Renal cortical epithelial cell (primary cell): ENCODE data around the gene TMEM151A. TPM values are rescaled to one million over a fixed set of nuclear protein-coding genes. Genes with fewer than 3 reads are reported as not detected.
A peak's percentile ranks its signal among the peaks of the same experiment; 100 is the strongest.
"Not testable (repeated sequence)": the region's sequence is repeated elsewhere in the genome, so short reads cannot be mapped to it uniquely, and the experiment has no call there.

ENCODE experiments used
- DNase-seq: peaks from one replicate; pipeline ENCODE4 v3.0.0-alpha.2; 2011; ENCODE audit warnings: low read depth
- total RNA-seq: library from RNA; depleted of rRNA; stranded (reverse); fragments of >200 nt; gene quantifications from 2 replicates; pipeline ENCODE4 v1.2.3, GENCODE V29; 2014

The TMEM151A gene
- total RNA-seq, 1 donor from 2014 or later: 0.10 TPM

GRCh38 chr11:66267379-66268243 lies 24.1 kb upstream of the TMEM151A start:
- DNase-seq: peak; percentile 40

GRCh38 chr11:66268244-66268951 lies 23.3 kb upstream of the TMEM151A start, which contains the start of gene RAB1B:
Gene RAB1B, plus strand, starts transcription at chr11:66268639. Its CDS starts 41 bp downstream, at chr11:66268680.
- DNase-seq: peak; percentile 97

DNA sequence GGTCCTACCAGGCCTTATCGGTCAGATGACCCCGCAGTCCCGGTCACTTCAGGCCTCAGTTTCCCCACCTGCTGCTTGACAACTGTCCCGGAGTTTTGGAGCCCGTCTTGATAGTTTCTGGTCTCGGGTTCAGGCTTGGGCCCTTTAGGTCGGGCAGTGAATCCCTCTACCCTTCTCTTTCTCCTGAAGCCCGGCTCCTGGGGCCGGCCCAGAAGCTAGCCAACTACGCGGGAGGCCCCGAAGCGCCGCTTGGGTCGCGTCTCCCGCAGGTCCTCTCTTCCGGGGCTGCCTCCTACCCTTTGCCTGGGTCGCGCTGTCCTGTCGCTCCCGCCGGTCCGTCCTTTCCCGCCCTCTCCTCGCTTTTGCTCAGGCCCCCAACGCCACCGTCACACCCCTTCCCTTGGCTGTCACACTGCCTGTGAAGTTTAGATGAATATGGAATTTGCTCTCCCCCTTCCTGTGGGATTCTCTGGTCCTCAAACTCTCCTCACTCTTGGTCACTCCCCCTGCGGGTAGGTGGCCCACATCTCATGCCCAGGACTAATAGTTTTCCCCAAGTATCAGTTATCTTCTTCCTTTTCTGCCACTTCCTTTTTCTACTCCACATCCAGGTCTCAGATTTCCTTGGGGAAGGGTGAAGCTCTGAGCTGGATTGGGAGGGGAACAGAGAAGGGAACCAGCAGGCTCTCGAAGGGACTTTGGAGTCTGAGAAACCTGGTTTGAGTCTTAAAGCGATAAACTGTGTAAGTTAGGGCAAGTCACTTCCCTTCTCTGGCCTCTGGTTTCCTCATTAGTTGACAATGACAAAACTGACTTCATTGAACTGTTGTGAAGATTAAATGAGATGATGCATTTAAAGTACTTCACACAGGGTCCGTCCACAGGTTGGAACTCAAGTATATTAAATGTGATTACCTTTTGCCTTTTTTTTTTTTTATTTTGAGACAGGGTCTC lies 22.5 kb upstream of the TMEM151A start:
- DNase-seq: no peak

GRCh38 chr11:66271816-66272215 lies 19.9 kb upstream of the TMEM151A start:
- DNase-seq: no peak

GRCh38 chr11:66272596-66272995 lies 19.1 kb upstream of the TMEM151A start:
- DNase-seq: no peak

- DNase-seq: no peak
These were observed 17.5 kb upstream of the TMEM151A start for GRCh38 chr11:66274219-66274618.

DNA sequence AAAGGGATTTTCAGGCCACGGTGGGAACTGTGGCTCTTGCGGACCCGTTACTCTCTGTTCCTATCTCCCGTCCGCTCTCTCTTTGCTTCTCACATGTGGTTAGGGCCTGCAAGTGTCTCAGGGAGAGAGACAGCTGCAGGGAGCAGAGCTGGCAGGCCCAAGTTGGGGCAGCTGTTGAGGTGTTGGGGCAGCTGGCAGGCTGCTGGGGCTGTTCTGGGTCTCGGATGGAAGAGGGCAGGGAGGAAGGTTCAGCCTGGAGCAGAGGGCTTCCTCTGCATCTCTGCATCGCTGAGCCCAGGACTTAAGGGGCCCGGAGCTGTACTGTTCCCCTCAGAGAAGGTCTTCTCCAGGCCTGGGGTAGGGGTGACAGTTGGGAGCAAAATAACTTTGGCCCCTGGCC lies 16.3 kb upstream of the TMEM151A start:
- DNase-seq: no peak

GRCh38 chr11:66275984-66276612 lies 15.6 kb upstream of the TMEM151A start:
- no peak for DNase-seq

DNA sequence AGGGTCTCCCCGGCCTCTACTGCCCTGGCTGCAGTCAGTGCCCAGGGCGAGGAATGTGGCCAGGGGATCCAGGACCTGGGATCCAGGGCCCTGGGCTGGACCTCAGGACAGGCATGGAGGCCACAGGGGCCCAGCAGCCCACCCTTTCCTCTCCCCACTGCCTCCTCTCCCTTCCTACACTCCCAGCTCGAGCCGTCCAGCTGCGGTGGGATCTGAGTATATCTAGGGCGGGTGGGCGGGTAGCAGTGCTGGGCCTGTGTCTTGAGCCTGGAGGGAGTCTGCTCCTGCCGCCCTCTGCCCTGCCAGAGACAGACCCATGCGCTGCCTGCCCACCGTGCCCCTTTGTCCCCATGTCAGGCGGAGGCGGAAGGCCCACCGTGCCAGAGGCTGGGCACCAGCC lies 15.1 kb upstream of the TMEM151A start:
- DNase-seq: not testable (repeated sequence)

DNA sequence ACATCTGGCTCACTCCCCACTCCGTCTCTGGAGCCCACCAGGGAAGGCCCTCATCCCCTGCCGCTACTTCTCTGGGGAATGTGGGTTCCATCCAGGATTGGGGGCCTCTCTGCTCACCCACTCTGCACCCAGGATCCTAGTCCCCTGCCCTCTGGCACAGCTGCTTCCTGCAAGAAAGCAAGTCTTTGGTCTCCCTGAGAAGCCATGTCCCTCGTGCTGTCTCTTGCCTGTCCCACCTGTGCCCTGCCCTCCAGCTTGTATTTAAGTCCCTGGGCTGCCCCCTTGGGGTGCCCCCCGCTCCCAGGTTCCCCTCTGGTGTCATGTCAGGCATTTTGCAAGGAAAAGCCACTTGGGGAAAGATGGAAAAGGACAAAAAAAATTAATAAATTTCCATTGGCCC lies 14.6 kb upstream of the TMEM151A start:
- not testable (repeated sequence) for DNase-seq

- no peak for DNase-seq
These were observed 14.0 kb upstream of the TMEM151A start, which contains the start of gene CNIH2 for GRCh38 chr11:66277471-66278362. Gene CNIH2, plus strand, starts transcription at chr11:66278175. Its CDS starts 282 bp downstream, at chr11:66278457.

DNA sequence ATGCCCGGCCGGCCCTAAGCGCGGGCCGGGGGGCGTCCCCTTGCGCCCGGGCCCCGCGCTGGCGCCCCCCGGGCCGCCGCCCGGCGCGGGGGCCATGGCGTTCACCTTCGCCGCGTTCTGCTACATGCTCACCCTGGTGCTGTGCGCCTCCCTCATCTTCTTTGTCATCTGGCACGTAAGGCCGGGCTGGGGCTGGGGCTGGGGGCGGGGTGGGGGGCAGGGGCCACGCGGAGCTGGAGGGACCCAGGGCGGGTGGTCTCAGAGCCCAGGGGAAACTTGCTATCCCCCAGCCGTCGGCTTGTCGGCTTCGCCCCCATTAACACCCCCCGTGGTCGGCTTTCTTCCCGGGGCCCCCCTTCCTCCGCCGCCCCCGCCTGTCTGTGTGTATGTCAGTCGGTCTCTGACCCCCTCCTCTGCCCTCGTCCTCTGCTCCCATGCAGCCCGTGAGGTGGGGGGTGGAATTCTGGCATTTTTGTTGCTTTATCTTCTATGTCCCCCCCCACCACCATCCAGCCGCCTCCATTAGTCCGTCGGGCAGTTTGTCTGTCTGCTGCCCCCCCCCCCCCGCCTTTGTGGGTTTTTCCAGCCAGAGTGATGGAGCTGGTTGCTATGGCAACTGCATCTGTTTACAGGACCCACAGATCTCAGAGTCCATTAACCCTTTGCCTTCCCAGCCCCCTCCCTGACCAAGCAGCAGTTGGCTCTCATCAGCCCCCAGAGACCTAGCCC lies 13.2 kb upstream of the TMEM151A start:
- no peak for DNase-seq

- no peak for DNase-seq
These were observed 12.5 kb upstream of the TMEM151A start for GRCh38 chr11:66279092-66279734.

DNA sequence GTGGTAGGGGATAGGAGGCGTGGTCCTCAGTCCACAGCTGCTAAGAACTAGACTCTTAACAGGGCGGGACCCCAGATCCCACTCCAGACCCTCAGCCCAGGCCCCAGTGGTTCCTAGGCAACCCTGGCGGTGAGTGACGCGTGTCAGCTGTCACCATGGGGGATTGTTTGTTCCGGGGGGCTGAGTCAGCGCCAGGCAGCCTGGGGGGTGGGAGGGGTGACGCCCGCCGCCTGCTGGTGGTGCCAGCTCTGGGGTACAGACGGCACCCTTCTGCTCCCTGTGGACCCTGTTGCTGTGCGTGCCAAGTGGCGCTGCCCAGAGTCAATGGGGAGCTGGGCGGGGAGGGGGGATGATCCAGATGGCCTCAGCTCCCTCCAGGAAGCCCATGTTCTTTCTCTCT lies 11.3 kb upstream of the TMEM151A start:
- DNase-seq: no peak

GRCh38 chr11:66281001-66281400 lies 10.7 kb upstream of the TMEM151A start:
- DNase-seq: no peak

GRCh38 chr11:66281776-66282467 lies 9.8 kb upstream of the TMEM151A start:
- no peak for DNase-seq

GRCh38 chr11:66282468-66283455 lies 8.9 kb upstream of the TMEM151A start:
- peak; percentile 82 for DNase-seq
